Activated T-helper 1 cell treated with Interleukin-2 at 50 U/mL for 16 hours (primary cell): ENCODE data around the gene PYGB.
"Not testable (repeated sequence)": the region's sequence is repeated elsewhere in the genome, so short reads cannot be mapped to it uniquely, and the experiment has no call there.

ENCODE experiments used
- DNase-seq: peaks from one replicate; pipeline ENCODE4 v3.0.0-alpha.2; 2020; ENCODE audit warnings: low read depth

The PYGB gene

GRCh38 chr20:25249198-25249931, 1.5 kb downstream of the PYGB start:
- no peak for DNase-seq

DNA sequence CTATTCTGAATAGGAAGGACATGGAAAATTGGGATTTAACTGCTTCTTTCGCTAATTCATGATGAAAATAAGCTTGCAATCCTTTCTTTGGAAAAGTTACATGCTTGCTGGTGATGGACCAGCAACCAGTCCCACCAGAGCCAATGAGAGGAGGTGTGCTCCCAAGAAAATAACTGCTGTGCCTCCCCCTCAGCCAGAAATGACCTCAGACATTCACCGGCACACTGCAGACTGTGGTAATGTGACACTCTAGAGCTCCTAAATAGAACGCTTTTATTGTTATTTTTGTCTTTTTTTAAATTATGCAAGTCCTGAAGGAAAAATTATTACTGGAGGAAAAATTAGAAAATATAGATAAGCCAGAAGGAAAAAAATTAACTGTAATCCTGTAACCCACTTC, 2.6 kb downstream of the PYGB start:
- DNase-seq, result no peak

- DNase-seq, result no peak
Measured at GRCh38 chr20:25251019-25251418, 3.1 kb downstream of the PYGB start.

DNA sequence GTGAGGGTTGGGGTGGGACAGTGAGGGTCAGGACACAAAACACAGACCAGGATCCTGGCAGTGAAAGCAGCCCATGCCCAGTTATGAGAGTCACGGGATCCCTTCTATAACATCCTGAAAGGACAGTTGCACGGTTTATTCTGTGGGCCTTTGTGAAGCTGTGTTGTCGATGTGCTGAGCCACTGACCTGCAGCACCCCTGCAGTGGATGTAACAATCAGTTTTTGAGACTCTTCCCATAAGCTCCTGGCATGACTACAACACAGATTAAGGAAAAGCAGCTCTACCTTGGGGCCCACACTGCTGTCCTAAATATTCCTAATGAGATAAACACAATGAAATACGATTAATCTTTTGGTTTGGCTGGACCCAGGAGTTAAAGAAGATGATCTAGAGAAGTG, 3.7 kb downstream of the PYGB start:
- DNase-seq, result no peak

DNA sequence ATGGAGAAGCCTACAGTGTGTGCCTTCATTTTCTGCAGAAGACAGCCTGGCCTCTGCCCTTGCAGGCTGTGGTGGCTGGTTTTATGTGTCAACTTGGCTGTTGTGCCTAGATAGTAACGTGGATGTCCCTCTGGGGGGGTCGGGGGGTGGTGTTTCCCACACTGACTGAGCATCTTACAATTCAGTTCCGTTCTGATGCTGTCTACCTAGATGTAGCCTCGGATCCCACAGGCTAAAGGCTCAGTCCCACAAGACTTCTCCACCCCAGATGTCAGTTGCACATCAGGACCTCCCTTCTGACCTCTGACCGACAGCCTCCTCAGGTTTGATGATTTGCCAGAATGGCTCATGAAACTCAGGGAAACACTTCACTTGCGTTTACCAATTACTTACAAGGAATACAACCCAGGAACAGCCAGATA, 4.4 kb downstream of the PYGB start:
- no peak for DNase-seq

DNA sequence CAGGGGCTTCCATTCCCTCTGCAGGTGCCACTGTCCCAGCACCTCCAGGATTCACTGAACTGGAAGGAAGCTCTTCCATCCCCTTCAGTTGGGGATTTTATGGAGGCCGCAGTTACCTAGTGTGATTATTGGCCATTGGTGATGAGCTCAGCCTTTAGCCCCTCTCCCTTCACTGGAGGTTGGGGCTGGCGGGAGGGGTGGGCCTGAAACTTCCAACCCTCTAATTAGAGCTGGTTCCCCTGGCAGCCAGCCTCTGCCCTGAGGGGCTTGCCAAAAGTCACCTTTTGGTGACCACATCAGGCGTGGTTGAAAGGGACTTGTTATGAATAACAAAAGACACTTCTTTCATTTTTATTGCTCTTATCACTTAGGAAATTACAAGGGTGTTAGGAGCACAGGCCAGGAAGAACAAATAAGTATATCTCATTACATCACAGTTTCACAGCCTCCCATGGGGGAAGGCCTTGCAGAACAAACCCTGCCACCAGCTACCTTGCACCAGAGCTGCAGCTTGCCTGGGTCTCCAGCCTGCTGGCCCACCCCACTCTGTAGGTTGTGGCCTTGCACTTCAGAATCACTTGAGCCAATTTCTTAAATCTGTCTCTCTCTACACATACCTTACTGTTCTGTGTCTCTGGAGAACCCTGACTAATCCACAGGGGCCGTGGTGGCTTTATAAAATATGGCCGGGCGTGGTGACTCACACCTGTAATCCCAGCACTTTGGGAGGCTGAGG, 5.0 kb downstream of the PYGB start:
- no peak for DNase-seq

DNA sequence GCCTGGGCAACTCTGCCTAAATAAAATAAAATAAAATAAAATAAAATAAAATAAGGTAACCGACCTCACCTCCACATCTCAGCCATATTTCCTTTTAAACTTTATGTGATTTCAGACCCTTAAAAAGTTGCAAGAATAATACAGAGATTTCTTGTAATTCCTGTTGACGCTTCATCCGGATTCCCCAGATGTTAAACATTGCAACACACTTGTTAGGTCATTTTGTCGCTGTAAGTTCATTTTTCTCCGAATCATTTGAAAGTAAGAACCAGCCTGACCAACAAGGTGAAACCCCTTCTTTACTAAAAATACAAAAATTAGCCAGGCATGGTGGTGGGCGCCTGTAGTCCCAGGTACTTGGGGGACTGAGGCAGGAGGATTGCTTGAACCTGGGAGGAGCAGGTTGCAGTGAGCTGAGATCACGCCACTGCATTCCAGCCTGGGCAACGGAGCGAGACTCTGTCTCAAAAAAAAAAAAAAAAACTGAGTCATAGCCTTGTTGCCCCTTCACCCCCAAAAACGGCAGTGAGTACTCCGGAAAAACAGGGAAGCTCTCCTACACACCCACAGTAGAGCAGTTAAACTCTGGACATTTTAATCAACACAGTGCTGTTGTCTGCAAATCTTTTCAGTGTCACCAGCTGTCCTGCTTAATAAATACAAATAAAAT, 5.9 kb downstream of the PYGB start:
- DNase-seq, result no peak

GRCh38 chr20:25254571-25254970, 6.7 kb downstream of the PYGB start:
- no peak for DNase-seq

DNA sequence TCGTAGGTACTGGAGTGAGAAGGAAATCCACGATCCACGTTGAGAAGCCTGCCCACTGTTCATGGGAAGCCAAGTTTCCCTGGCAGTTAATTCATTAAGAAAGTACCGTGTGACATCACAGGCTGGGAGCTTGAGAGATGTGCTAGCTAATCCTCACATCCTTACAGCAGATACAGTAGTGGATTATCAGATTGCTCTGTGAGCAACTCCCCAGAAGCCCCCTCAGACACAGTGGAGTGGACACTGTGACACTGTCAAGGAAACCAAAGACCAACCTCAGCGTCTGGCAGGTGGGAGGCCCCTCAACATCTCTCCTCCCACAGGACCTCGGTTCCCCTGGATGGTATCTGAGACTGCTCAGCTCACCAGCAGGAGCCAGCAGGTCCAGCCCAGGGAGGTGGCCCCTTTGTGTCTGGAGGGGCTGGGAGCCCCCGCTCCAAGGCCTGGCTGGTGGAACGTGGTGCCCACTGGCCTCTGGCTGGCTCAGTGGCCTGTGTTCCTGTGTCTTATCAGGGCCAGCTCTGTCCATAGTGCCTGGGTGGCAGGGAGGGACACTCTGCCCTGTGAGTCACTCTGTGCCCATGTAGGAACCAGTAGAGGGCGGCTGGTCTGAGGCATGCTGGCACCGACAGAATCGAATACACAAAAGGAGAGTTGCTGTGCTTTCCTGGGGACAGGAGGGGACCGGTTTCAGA, 7.2 kb downstream of the PYGB start:
- DNase-seq, result no peak

DNA sequence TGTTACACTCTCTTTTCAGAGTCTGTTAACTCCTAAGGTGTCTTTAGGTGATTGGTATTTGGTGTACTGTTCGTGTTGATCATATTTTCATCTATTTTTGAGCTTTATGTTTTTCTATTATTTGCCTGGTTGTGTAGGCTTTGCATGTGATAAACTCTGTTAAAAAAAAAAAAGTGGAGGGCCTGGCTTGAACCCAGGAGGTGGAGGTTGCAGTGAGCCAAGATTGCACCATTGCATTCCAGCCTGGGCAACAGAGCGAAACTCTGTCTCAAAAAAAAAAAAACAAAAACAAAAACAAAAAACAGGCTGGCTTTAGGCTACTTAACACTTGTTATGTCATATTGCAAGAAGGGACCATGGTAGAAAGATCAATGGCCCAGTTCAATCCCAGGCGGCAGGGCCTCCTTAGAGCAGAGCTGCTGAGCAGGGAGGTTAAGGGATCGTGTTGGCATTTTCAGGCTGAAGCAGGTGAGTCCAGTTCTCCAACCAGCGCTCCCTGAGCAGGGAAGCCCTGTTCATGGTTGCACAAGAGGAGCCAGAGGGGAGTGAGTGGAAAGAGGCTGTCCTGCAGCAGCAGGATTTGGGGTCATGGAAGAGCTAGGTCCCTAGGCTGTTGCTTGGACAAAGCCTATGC, 8.5 kb downstream of the PYGB start:
- DNase-seq, result no peak

DNA sequence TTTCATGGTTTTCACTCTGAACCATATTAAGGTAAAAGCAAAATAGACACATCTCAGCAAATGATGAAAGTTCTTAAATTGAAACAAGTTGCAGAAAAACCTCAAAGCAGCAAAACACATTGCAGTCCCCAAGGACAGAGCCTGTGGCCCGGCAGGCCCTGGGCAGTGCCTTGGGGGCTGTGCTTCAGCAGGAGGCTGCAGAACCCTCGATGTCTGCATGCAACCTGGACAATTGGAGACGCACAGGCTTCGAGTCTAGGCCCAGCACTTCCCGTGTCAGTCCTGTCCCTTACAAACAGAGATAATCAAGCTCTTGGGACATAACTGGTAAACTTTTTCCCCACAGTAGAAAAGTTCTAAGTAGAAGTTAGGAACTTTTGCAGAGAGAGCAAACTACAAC, 9.2 kb downstream of the PYGB start:
- DNase-seq, result no peak

DNA sequence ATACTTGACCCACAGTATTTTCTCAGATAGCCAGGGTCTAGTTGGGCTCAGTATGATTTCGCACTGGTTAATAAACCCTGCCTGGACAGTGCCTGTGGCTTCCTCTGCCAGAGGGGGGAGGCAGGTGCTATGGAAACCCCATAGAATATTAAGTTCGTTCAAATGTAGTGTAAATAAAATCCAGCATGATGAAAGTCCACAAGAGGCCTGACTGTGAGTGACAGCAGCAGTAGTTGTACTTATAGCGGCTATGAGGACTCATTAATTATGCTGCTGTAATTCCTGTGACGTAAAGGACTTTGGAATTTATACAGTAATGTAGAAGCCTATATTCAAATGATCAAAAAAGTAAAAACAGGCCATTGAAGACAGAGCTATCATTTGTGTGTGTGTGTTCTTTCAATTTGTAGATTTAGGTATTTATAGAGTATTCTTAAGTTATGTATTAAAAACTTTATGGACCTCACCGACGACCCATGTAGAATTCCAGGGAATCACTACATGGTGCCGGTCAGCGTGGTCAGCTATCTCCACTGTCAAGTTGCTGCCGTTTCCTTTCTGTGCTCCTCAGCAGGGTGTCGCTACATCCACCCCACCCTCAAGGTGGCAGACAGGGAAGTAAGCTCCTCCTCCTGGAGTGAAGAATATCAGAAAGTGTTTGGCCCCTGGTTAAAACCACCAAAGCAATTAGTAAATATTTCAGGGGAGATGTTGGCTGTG, 10.0 kb downstream of the PYGB start:
- no peak for DNase-seq

DNA sequence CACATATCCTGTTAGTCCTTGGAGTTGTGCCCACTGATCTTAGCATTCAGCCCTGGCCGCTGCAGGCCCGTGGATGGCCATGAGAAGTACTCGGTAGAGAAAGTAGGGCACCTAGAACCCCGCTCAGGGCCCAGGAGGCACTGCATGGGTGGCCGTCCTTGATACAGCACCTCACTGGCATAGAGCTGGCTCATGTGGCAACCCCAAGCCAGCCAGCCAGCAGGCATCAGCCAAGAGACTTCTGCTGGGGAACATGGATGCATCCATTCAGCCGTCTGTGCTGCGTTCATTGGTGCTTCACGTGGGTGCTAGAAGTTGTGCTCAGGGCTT, 10.6 kb downstream of the PYGB start:
- no peak for DNase-seq

DNA sequence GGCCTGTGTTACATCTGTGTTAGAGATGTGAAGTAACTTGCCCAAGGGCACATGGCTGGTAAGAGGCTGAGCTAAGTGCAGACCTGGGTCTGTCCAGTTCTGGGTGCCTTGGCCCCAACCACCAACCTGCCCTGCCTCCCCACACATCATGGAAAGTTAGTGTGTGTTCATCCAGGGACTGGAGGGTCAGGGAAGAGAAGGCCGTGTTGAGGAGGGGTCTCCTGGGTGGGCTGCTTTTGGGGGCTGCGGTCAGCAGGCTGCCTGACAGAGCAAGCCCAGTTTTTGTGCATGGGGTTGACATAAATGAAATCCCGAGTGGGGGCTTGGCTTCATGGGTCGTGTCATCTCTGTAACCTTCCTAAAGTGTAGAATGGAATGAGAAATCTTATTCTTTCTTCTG, 10.9 kb downstream of the PYGB start:
- DNase-seq, result no peak

DNA sequence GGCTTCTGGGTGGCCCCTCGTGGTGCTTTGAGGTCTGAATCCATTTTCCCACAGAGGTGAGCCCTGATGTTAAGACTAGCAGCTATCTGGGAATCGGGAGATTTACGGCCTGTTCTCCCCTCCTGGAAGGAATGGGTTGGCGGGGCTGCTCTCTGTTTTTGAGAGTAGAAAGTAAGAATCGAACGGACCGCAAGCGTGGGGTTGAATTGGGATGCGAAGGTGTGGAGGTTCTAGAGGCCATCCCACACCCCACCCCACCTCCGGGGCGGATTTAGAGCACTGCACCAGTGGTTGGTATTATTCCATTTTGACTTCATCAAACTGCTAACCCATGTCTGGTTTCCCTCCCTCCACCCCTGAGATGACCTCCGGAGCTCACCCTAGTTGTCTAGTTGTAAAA, 11.5 kb downstream of the PYGB start:
- no peak for DNase-seq

DNA sequence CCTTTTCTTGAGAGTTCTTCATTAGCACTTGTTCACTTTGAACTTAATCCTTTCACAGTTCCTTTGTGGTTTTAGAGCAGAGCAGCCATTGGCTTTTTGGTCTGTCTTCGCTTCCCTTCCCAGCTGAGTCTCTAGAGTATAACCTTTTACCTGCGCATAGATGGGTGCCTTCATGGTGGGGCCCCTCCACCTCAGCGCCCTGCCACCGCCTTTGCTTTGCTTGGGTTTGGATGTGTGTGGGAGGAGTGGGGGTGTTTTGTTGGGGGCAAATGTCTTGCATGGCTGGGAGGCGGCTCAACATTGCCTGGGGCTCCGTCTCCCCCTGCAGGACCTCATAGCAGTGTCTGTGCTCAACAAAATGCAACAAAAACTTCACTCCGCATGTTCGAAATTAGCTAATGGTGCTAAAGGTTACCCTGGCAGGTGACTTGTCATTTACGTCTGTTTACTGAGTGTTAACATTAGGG, 11.9 kb downstream of the PYGB start:
- DNase-seq, result no peak

DNA sequence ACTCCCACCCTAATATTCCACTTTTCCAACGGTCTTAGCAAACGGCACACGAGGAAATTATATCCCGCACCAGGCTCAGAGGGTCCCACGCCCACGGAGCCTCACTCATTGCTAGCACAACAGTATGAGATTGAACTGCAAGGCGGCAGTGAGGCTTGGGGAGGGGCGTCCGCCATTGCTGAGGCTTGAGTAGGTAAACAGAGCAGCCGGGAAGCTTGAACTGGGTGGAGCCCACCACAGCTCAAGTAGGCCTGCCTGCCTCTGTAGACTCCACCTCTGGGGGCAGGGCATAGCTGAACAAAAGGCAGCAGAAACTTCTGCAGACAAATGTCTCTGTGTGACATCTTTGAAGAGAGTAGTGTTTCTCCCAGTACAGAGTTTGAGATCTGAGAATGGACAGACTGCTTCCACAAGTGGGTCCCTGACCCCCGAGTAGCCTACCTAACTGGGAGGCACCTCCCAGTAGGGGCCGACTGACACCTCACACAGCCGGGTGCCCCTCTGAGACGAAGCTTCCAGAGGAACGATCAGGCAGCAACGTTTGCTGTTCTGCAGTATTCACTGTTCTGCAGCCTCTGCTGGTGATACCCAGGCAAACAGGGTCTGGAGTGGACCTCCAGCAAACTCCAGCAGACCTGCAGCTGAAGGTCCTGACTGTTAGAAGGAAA, 13.0 kb downstream of the PYGB start:
- not testable (repeated sequence) for DNase-seq

- no peak for DNase-seq
Measured at GRCh38 chr20:25269057-25269832, 21.4 kb downstream of the PYGB start.

DNA sequence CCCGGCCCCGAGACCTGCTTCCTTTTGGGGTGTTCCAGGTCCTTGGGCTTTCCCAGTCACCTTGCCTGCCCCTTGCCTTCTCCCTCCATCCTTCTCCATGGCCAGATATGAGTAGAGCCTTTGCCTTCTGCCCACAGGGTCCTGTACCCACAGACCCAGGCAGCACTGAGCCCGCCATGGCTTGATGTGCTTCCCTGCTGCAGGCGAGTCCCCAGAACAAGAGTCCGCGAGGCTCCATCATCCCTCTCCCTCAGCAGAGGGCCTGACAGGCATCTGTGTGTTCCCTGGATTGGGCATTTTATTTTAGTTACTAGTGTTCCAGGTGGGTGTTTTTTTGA, 21.9 kb downstream of the PYGB start:
- DNase-seq, result no peak

DNA sequence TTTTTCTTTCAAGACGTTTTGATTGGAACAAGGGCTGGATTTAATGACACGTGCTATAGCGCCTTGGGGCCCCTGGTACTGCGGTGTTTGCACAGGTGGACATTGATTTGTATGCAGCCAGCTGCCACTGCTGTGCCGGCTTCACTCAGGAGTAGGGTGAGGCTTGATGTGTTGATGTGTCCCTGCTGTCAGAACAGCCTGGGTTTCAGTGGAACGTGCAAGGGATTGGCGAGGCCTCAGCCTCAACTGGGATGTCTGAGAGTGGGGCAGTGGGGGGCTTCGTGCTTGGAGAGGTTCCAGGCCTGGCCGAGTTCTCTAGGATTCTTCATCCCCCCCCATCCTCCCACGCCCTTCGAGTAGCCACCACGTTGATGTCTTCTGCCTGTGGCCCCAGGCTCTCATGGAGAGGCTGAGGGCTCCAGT, 23.0 kb downstream of the PYGB start:
- DNase-seq, result no peak
